Left lung (tissue), 10 donors: ENCODE results near the gene LPCAT4. TPM values are rescaled to one million over a fixed set of nuclear protein-coding genes. Genes with fewer than 3 reads are reported as not detected.

Experiments
- ATAC-seq: fragments of 200-7000 bp; cut with Tn5 transposase; one replicate; pipeline ENCODE4 v1.9.1; 2020; ENCODE audit warnings: moderate library complexity
- DNase-seq, 4 donors: peaks; one replicate each; pipeline ENCODE4 v3.0.0-alpha.2; 2013 to 2020
- H3K27ac ChIP-seq, 2 donors: fragments of 200-600 bp; sonication (generic) in 1 of 2; one replicate each; pipeline versions ENCODE4 v1.5.0 to v1.8.0; 2020 to 2021
- H3K27me3 ChIP-seq, 2 donors: fragments of 200-600 bp; sonication (generic) in 1 of 2; one replicate each; pipeline versions ENCODE4 v1.5.0 to v1.8.0; 2020 to 2021
- H3K36me3 ChIP-seq, 2 donors: fragments of 200-600 bp; sonication (generic) in 1 of 2; one replicate each; pipeline versions ENCODE4 v1.5.0 to v1.8.0; 2020 to 2021
- H3K4me1 ChIP-seq, 2 donors: fragments of 200-600 bp; one replicate each; pipeline ENCODE4 v1.8.0; 2021
- H3K4me3 ChIP-seq, 2 donors: fragments of 200-600 bp; sonication (generic) in 1 of 2; one replicate each; pipeline versions ENCODE4 v1.5.0 to v1.8.0; 2020 to 2021; ENCODE audit warnings: mild to moderate bottlenecking in 1 of 2
- H3K9me3 ChIP-seq, 2 donors: fragments of 200-600 bp; sonication (generic) in 1 of 2; one replicate each; pipeline versions ENCODE4 v1.5.0 to v1.8.0; 2020 to 2021
- intact Hi-C, 2 donors: fragments of 100-400 bp; cut with DNase I; formaldehyde crosslinking; loops; one replicate each; pipeline versions ENCODE4 v1.11.2 to v1.14.2; 2022
- polyA plus RNA-seq, 6 donors: library from polyadenylated mRNA; unstranded; fragments of 120-200 nt; gene quantifications; one replicate each; pipeline ENCODE4 v1.2.1, GENCODE V29; 2013; ENCODE audit not compliant: insufficient read length in 6 of 6
- total RNA-seq, 2 donors: library from RNA; stranded (reverse); fragmentation: NEBNext Ultra II Directional; extraction: Animal tissue kit (Norgen Biotek cat#: 25700); gene quantifications; one replicate each; pipeline ENCODE4 v1.2.1, GENCODE V29; 2021
- TF ChIP-seq, protein P1 (sequence below), 2 donors: fragments of 200-600 bp; sonication (generic) in 1 of 2; IDR thresholded peaks; one replicate each; pipeline versions ENCODE4 v1.5.0 to v1.8.0; 2021; ENCODE audit warnings: antibody characterized with exemption in 2 of 2
- donor health status: DM: no; HTN: yes; CAD: no.
- donor health status: DM: no; HTN: no; CAD: no.

The LPCAT4 gene
- total and polyA plus RNA-seq, 8 donors, result 34.9 to 53.0 (median 45.4) TPM

GRCh38 chr15:34325368-34325767 lies 41.6 kb downstream of the LPCAT4 start:
- DNase-seq, result no peak
- no peak for ATAC-seq
- Histone ChIP-seq H3K4me1 (peaks cover 0 to 7% of the 10 kb centered on the region in 2 donors), H3K27me3 (no peaks in the 10 kb centered on the region), H3K27ac (no peak overlapping the region), H3K36me3 (no peaks in the 10 kb centered on the region), H3K4me3 (no peak overlapping the region), H3K9me3 (no peaks in the 10 kb centered on the region)
- TF ChIP-seq, protein P1, sequence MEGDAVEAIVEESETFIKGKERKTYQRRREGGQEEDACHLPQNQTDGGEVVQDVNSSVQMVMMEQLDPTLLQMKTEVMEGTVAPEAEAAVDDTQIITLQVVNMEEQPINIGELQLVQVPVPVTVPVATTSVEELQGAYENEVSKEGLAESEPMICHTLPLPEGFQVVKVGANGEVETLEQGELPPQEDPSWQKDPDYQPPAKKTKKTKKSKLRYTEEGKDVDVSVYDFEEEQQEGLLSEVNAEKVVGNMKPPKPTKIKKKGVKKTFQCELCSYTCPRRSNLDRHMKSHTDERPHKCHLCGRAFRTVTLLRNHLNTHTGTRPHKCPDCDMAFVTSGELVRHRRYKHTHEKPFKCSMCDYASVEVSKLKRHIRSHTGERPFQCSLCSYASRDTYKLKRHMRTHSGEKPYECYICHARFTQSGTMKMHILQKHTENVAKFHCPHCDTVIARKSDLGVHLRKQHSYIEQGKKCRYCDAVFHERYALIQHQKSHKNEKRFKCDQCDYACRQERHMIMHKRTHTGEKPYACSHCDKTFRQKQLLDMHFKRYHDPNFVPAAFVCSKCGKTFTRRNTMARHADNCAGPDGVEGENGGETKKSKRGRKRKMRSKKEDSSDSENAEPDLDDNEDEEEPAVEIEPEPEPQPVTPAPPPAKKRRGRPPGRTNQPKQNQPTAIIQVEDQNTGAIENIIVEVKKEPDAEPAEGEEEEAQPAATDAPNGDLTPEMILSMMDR (IDR thresholded peaks at IDR 0.05), result no peak
- intact Hi-C loops, result no loop called here

DNA sequence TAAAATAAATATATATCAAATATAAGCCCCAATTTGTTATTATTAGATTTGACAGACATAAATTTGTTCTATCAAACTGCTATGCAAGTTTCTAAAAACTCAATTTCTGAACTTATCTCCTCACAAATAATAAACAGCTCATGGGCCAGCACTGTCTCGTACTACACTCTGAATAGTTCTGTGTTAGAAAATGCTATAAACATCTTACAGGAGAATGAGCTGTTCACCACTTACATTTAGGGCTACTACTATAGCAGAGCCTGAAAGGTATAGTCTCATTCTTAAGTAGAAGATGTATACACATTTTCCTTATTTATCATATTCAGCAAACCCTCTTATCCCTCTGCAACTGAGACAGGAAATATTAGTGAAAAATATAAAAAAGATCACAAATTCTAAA lies 42.1 kb downstream of the LPCAT4 start:
- H3K4me1 ChIP-seq, result peaks cover 0 to 7% of the 10 kb centered on the region in 2 donors
- no peaks in the 10 kb centered on the region for H3K36me3 ChIP-seq
- TF ChIP-seq, protein P1 (IDR thresholded peaks at IDR 0.05), result no peak
- intact Hi-C loops, result no loop called here
- H3K27ac ChIP-seq, result no peak overlapping the region
- no peak for DNase-seq
- ATAC-seq, result no peak
- no peaks in the 10 kb centered on the region for H3K27me3 ChIP-seq
- H3K4me3 ChIP-seq, result no peak overlapping the region
- H3K9me3 ChIP-seq, result no peaks in the 10 kb centered on the region

GRCh38 chr15:34323217-34323616 lies 43.8 kb downstream of the LPCAT4 start:
- DNase-seq (no peak), ATAC-seq (no peak)
- no peaks in the 10 kb centered on the region for H3K36me3 ChIP-seq
- H3K4me3 ChIP-seq, result no peak overlapping the region
- H3K9me3 ChIP-seq, result no peaks in the 10 kb centered on the region
- no peak overlapping the region for H3K27ac ChIP-seq
- peaks cover 3 to 16% of the 10 kb centered on the region in 2 donors for H3K4me1 ChIP-seq
- no peaks in the 10 kb centered on the region for H3K27me3 ChIP-seq
- intact Hi-C loops, result no loop called here
- TF ChIP-seq, protein P1 (IDR thresholded peaks at IDR 0.05), result no peak

GRCh38 chr15:34318277-34319079 lies 48.5 kb downstream of the LPCAT4 start:
- intact Hi-C loops, result no loop called here
- Histone ChIP-seq H3K36me3 (peaks cover 0 to 3% of the 10 kb centered on the region in 2 donors), H3K9me3 (no peaks in the 10 kb centered on the region), H3K27me3 (no peaks in the 10 kb centered on the region), H3K4me1 (peaks cover 3 to 40% of the 10 kb centered on the region in 2 donors), H3K4me3 (peak overlapping the region; percentile 45 to 55), H3K27ac (peak overlapping the region; percentile 68 to 75)
- TF ChIP-seq, protein P1 (IDR thresholded peaks at IDR 0.05), result no peak
- DNase-seq (peak in 2 of 4 donors; percentile 65 to 80), ATAC-seq (peak; percentile 99)
